ENCODE results near the gene TBC1D2B. TPM values are rescaled to one million over a fixed set of nuclear protein-coding genes. Genes with fewer than 3 reads are reported as not detected.
A peak's percentile ranks its signal among the peaks of the same experiment; 100 is the strongest.

Gene TBC1D2B
- total and polyA plus RNA-seq, 4 donors: 8.4 to 119 (median 22.0) TPM

DNA sequence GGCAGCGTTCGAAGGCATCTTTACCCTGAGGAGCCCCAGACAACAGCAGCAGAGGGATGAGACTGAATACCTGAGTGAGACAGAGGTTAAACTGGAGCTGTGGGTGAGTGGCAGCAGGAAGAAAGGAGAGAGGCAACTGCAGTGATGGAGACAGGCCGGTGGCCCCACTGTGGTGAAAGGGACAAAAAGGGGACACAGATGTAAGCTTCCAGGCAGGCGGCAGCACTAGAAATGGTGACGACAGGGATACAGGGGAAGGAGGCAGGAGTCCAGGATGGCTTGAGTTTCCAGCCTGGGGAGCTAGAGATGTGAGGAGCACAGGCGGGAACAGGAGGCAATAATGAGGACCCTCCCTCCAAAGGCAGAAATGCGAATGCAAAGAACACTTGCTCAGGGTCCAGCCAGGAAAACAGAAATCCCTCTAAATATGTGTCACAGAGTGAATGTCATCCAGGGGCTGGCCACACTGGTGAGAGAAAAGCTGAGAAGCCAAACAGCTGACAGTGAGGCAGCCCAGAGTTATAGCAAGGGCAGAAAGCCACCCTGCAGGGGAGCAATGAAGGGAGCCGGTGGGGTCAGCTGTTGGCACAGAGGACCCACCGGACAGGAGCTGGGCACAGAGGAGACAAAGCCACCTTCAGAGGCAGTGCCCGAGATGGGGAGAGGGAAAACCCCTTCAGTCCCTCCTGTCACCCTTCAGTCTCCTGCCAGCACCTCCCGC is 70.1 kb downstream of the TBC1D2B start:
- peak overlapping the region in 1 of 2 donors; percentile 57 for H3K9ac ChIP-seq (ENCODE audit: low read depth in 1 of 2, low read length in 2 of 2)
- H3K9me3 ChIP-seq (ENCODE audit: control insufficient read depth in 4 of 4, low read length in 3 of 4): no peaks in the 10 kb centered on the region
- peak overlapping the region; percentile 81 to 83 for H3K27ac ChIP-seq (ENCODE audit: low read depth in 1 of 2, low read length in 2 of 2)
- TF ChIP-seq YY1 (IDR thresholded peaks at IDR 0.05): no peak
- TF ChIP-seq, protein P1, sequence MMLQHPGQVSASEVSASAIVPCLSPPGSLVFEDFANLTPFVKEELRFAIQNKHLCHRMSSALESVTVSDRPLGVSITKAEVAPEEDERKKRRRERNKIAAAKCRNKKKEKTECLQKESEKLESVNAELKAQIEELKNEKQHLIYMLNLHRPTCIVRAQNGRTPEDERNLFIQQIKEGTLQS (IDR thresholded peaks at IDR 0.05): no peak
- TF ChIP-seq GABPA (IDR thresholded peaks at IDR 0.05 in 1 of 2, conservative IDR thresholded peaks at IDR 0.05 in 1 of 2): no peak
- TF ChIP-seq, protein P2, sequence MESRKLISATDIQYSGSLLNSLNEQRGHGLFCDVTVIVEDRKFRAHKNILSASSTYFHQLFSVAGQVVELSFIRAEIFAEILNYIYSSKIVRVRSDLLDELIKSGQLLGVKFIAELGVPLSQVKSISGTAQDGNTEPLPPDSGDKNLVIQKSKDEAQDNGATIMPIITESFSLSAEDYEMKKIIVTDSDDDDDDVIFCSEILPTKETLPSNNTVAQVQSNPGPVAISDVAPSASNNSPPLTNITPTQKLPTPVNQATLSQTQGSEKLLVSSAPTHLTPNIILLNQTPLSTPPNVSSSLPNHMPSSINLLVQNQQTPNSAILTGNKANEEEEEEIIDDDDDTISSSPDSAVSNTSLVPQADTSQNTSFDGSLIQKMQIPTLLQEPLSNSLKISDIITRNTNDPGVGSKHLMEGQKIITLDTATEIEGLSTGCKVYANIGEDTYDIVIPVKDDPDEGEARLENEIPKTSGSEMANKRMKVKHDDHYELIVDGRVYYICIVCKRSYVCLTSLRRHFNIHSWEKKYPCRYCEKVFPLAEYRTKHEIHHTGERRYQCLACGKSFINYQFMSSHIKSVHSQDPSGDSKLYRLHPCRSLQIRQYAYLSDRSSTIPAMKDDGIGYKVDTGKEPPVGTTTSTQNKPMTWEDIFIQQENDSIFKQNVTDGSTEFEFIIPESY (IDR thresholded peaks at IDR 0.05): no peak
- TF ChIP-seq HNF4G (IDR thresholded peaks at IDR 0.05): no peak
- TF ChIP-seq FOXA2 (IDR thresholded peaks at IDR 0.05): no peak
- TF ChIP-seq, protein P3, sequence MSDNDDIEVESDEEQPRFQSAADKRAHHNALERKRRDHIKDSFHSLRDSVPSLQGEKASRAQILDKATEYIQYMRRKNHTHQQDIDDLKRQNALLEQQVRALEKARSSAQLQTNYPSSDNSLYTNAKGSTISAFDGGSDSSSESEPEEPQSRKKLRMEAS (IDR thresholded peaks at IDR 0.05): no peak
- TF ChIP-seq FOXA1 (IDR thresholded peaks at IDR 0.05): no peak
- no peak for TF ChIP-seq RXRA (IDR thresholded peaks at IDR 0.05)
- TF ChIP-seq RAD21 (IDR thresholded peaks at IDR 0.05): no peak
- TF ChIP-seq, protein P4, sequence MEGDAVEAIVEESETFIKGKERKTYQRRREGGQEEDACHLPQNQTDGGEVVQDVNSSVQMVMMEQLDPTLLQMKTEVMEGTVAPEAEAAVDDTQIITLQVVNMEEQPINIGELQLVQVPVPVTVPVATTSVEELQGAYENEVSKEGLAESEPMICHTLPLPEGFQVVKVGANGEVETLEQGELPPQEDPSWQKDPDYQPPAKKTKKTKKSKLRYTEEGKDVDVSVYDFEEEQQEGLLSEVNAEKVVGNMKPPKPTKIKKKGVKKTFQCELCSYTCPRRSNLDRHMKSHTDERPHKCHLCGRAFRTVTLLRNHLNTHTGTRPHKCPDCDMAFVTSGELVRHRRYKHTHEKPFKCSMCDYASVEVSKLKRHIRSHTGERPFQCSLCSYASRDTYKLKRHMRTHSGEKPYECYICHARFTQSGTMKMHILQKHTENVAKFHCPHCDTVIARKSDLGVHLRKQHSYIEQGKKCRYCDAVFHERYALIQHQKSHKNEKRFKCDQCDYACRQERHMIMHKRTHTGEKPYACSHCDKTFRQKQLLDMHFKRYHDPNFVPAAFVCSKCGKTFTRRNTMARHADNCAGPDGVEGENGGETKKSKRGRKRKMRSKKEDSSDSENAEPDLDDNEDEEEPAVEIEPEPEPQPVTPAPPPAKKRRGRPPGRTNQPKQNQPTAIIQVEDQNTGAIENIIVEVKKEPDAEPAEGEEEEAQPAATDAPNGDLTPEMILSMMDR (IDR thresholded peaks at IDR 0.05; ENCODE audit: low read depth, low read length, missing input control): no peak
- no peak for TF ChIP-seq TAF1 (conservative IDR thresholded peaks at IDR 0.05)
- no peaks in the 10 kb centered on the region for H3K27me3 ChIP-seq (ENCODE audit: control insufficient read depth in 4 of 4, insufficient read depth in 4 of 4, low read length in 3 of 4)
- WGBS: 72% methylated on average over 11 of the region's 11 CpGs
- H3K4me1 ChIP-seq (ENCODE audit: control insufficient read depth in 4 of 4, insufficient read depth in 4 of 4, low read length in 3 of 4): peaks cover 38 to 89% (median 83%) of the 10 kb centered on the region in 4 donors
- DNase-seq (ENCODE audit: low spot score): no peak
- H3K36me3 ChIP-seq (ENCODE audit: control insufficient read depth in 4 of 4, insufficient read depth in 3 of 4, low read depth in 1 of 4, low read length in 3 of 4): peaks cover 5 to 27% (median 14%) of the 10 kb centered on the region in 4 donors
- no peak overlapping the region for H3K4me3 ChIP-seq (ENCODE audit: low read depth in 1 of 3, low read length in 3 of 3)

DNA sequence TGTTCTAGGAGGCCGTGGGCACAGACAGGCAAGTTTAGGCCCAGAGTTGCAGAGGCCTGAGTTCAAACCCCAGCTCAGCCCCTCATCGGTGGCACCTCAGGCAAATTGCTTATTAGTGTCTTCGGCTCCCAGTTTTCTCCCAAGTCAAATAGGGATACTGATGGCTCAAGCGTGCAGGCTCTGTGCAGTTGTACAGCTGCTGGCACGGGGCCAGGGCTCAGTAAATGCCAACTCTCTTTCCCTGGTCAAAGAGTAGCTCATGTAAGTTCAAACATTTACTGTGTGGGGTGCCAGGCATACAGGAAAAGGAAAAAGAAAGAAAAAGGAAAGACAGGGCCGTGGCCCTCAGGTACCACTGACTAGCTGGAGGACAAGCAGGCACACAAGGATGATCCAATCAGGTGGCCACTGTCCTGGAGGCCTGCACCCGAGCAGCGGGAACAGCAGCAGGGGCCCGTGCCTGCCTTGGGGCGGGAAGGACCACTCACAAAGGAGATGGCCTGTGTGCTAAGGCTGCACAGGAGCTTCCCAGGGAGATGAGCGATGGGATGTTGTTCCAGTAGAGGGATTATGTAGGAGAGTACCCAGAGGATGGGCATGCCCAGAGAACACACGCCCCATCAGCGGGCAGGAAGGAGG is 70.8 kb downstream of the TBC1D2B start:
- peaks cover 34 to 82% (median 77%) of the 10 kb centered on the region in 4 donors for H3K4me1 ChIP-seq (ENCODE audit: control insufficient read depth in 4 of 4, insufficient read depth in 4 of 4, low read length in 3 of 4)
- DNase-seq (ENCODE audit: low spot score): no peak

More for the DNA sequence above, 70.8 kb downstream of the TBC1D2B start:
- H3K36me3 ChIP-seq (ENCODE audit: control insufficient read depth in 4 of 4, insufficient read depth in 3 of 4, low read depth in 1 of 4, low read length in 3 of 4): peaks cover 3 to 25% (median 17%) of the 10 kb centered on the region in 4 donors
- H3K27me3 ChIP-seq (ENCODE audit: control insufficient read depth in 4 of 4, insufficient read depth in 4 of 4, low read length in 3 of 4): no peaks in the 10 kb centered on the region
- no peaks in the 10 kb centered on the region for H3K9me3 ChIP-seq (ENCODE audit: control insufficient read depth in 4 of 4, low read length in 3 of 4)
- no peak overlapping the region for H3K4me3 ChIP-seq (ENCODE audit: low read depth in 1 of 3, low read length in 3 of 3)
- WGBS: 55% methylated on average over 13 of the region's 13 CpGs
- H3K27ac ChIP-seq (ENCODE audit: low read depth in 1 of 2, low read length in 2 of 2): peak overlapping the region; percentile 81 to 83
- TF ChIP-seq SP1 (IDR thresholded peaks at IDR 0.05) (peak; percentile 77), HNF4A (conservative IDR thresholded peaks at IDR 0.05) (peak; percentile 73), HNF4G (IDR thresholded peaks at IDR 0.05) (peak; percentile 3), RXRA (IDR thresholded peaks at IDR 0.05) (peak; percentile 76 to 87), NR2F2 (IDR thresholded peaks at IDR 0.05) (no peak), YY1 (IDR thresholded peaks at IDR 0.05) (peak; percentile 14), GABPA (IDR thresholded peaks at IDR 0.05 in 1 of 2, conservative IDR thresholded peaks at IDR 0.05 in 1 of 2) (no peak), EGR1 (IDR thresholded peaks at IDR 0.05; ENCODE audit: low read depth in 2 of 2) (peak in 1 of 2 donors; percentile 68), FOXA2 (IDR thresholded peaks at IDR 0.05) (no peak), JUND (IDR thresholded peaks at IDR 0.05) (peak in 1 of 2 donors; percentile 73), TAF1 (conservative IDR thresholded peaks at IDR 0.05) (no peak), RAD21 (IDR thresholded peaks at IDR 0.05) (peak; percentile 40 to 55)
- TF ChIP-seq, protein P2 (IDR thresholded peaks at IDR 0.05): no peak
- TF ChIP-seq, protein P3 (IDR thresholded peaks at IDR 0.05): peak; percentile 91
- TF ChIP-seq, protein P4 (IDR thresholded peaks at IDR 0.05; ENCODE audit: low read depth, low read length, missing input control): no peak
- TF ChIP-seq, protein P1 (IDR thresholded peaks at IDR 0.05): no peak
- peak overlapping the region in 1 of 2 donors; percentile 60 for H3K9ac ChIP-seq (ENCODE audit: low read depth in 1 of 2, low read length in 2 of 2)

All from liver (tissue), 9 donors.